GM21737 (cell line): ENCODE data around the gene GPR33.
"Not testable (repeated sequence)": the region's sequence is repeated elsewhere in the genome, so short reads cannot be mapped to it uniquely, and the experiment has no call there.

Experiments
- ATAC-seq: cut with Tn5 transposase; IDR thresholded peaks from one replicate; pipeline ENCODE4 v1.9.1; 2021; ENCODE audit warnings: mild to moderate bottlenecking, moderate library complexity; ENCODE audit not compliant: unreplicated experiment

GPR33 gene

DNA sequence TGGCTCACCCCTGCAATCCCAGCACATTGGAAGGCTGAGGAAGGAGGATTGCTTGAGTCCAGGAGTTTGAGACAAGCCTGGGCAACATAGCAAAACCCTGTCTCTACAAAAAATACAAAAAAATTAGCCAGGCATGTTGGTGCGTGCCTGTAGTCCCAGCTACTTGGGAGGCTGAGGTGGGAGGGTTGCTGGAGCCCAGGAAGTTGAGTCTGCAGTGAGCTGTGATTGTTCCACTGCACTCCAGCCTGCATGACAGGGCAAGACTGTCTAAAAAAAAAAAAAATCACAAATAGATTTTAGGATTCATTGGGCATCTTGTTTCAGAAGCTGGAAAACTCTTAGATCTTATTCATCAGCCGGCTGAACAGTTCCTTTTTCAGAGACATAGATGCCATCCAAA lies 25.4 kb downstream of the GPR33 start:
- ATAC-seq: not testable (repeated sequence)

DNA sequence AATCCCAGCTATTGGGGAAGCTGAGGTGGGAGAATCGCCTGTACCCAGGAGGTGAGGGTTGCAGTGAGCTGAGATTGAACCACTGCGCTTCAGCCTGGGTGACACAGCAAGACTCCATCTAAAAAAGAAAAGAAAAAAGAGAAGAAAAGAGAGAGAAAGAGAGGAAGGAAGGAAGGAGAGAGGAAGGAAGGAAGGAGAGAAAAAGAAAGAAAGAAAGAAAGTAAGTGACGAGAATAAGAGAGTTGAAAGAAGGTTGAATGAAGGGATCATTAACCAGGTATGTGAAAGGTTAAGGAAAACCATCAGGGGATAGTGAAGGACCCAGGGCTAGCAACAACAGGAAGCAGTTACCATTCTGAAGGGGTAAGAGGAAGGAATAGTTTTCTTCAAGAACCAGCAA lies 26.3 kb downstream of the GPR33 start:
- no peak for ATAC-seq

DNA sequence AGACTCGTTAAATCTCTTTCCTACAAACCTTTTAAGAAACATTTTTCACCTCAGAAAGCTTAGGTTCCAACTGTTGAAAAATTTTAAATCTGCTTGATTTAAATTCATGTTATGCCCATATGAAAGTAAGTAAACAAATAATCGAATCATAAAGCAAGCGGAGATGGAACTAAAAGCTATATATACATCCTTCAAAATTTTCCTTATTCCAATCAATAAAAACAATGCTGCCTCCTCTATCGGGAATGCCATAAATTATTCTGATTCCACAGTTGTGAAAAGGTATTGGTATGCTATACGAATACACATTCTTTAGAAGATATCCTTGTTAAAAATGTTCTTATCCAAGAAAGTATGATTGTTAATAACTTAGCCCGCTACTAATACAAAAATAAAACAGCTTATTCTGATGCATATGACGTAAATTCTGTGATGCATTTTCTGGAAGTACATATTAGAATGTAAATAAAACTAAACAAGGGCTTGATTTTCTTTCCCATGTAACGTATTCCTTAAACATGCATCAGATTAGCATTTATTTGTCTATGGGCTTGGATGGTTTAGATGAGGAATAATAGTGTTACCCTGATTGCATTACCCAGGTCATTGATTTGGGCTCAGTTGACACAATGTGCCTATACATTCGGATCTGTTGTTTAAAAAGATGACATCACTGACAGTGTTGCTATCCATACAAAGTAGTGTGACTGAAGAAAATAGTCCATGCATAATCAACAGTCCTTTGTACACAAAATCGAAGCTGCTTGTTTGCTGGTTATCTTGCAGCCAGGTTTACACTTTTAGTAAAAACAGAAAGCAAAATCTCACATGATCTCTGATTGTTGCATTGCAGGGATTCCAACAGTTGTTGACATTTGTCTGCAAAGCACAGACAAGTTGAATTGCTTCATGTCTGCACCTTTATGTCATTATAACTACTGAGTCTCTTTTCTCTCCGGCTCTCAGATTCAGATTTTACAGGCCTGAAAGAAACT lies 29.9 kb downstream of the GPR33 start:
- no peak for ATAC-seq

DNA sequence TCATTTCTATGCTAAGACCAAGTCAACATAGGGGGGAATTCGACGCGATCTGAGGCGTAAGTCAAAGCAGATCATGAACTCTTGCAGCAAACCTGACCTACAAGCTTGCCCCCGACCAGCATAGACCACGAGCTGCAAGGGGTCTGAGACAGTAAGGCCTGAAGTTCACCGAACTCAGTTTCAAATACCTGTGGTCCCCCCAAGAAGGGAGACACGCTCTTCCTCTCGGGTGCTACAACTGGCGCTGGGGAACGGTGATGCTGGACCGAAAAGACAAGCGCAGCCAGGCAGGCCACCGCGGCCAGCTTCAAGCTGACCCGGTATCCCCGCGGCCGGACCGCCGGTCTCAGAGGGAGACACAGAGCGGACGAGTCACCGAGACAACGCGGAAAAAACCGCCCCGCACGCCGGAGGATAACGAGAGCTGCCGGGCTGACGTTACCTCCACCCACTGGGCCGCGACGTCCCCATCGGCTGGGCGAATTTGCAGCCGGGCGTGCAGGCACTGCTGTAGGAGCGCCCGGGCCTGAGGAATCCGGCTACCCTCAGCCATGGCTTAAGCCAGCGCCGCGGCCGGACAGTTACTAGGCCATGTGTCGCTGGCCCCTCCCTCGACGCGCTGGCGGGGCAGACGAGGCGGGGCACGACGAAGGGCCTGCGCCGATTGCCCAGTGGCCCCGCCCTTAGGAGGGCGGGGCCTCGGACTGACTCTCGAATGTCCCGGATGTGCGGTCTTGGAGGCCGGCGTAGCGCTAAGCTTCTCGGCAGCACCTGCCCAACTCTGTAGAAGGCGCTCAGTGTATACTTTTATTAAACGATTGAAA lies 30.8 kb downstream of the GPR33 start, which contains the start of gene DTD2:
DTD2 (minus strand) TSS at position 666 of the 824 bp plus-strand sequence; CDS start at position 553, 113 bp downstream.
- ATAC-seq: peak; percentile 99

DNA sequence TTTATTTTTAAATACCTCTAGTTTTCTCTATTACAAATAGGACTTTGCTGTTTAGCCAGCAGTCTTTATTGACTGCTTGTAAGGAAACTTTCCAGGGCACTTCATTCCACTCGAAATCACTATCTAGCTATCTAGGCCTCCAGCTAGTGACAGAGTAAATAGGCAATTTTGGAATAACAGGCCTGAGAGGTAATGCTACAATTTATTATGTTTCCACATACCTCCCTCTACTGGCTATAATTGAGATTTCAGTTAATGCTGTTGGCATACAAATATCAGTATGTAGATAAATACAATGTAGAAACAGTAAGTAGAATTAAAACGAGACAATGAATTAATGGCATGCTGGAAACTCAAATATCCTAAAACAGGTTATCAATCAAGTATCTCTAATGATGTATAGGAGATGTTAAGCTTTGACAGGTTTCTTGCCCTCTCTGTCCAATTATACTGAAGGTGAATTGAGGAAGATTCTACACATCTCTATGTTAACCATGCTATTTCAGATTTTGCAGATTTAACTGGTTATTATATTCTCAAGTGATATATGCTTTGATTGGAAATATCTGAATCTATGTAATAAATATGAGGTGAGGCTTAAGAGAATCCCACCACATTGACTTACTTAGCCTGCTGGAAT lies 37.7 kb downstream of the GPR33 start:
- no peak for ATAC-seq

DNA sequence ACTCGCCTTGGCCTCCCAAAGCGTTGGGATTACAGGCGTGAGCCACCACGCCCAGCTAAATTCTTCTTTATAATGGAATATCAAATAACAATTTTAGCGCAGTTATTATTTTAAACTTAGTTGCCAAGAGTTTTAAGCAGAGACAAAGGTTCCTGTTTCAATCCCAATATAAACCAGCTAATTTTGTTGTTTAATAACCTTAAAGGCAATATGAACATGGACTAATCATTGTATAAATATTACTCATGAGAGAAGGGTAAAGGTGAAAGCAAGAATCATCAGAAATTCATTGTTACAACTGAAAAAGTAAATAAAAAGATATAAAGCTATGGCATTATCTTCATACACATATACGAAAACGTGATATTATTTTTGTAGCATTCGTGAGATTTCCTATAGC lies 38.7 kb downstream of the GPR33 start:
- ATAC-seq: no peak

DNA sequence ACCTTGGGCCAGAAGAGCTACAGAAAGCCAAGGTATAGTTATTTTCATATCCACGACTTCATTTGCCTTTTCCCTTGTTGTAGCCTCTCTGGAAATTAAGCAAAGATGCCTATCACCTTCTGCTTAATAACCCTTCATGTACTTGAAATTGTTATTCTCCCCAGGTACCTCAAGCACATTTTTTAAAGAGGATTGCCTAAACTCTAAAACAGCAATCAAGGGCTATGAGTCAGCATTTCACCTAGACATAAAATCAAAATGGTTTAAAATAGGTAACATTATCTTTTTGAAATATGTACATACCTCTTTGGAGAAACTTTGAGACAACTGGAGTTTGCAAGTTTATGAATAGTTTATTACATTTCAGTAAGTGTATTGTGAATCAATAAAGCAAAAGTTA lies 42.1 kb downstream of the GPR33 start:
- no peak for ATAC-seq

DNA sequence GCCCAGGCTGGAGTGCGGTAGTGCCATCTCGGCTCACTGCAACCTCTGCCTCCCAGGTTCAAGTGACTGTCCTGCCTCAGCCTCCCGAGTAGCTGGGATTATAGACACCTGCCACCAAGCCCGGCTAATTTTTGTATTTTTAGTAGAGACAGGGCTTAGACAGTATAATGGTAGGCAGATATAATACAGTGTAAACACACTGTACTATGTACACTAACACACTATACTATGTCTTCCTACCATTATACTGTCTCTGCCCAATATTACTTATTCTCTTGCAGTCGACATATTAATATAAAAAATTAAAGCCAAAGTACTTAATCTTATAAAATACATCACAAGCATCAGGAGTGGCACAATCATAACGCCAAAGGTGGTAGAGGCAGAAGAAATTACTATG lies 45.6 kb downstream of the GPR33 start:
- no peak for ATAC-seq

DNA sequence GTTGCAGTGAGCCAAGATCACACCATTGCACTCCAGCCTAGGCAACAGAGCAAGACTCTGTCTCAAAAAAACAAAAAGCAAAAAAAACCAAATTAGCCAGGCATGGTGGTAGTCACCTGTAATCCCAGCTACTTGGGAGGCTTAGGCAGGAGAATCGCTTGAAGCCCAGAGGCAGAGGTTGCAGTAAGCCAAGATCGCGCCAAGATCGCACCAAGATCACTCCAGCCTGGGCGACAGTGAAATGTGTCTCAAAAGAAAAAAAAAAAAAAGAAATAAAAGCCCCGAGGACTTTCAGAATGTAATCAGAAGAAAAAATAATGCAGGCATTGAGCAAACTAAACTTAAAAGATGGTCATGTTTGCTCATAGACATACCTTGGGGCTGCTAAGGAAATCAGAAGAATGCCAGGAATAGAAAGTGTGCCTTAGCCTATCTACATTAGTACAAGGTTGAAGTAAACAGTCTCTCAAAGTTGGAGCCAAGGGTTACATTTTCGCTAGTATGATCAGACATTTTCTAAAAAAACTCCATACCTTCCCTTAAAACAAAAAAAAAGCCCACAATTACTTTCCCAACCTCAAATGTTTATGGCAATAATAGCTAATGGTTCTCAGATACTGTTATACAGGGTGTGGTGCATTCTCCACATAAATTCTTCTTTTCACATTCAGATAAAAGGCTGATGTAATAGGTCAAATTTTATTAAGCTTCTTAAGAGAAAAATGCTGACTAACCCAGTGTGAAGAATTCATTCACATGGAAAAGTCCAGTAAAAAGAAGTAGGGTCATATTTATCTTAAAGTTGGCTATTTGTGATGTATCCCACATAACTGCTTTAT lies 46.3 kb downstream of the GPR33 start:
- no peak for ATAC-seq

DNA sequence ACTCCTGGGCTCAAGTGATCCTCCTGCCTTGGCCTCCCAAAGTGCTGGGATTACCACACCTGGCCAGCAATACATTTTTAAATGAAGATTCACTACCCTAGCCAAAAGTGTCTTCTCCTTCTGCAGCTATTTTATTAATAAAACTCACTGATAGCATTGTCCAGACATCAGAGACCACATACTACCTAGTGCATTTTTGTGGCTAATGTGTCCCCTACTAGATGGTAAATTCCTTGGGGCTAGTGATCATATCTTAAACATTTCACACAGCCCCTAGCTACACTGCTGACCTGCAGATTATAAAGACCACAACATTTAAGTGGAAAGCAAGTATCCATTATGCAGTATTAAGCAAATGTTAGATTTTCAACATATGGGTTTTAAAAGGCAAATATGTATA lies 47.6 kb downstream of the GPR33 start:
- no peak for ATAC-seq

DNA sequence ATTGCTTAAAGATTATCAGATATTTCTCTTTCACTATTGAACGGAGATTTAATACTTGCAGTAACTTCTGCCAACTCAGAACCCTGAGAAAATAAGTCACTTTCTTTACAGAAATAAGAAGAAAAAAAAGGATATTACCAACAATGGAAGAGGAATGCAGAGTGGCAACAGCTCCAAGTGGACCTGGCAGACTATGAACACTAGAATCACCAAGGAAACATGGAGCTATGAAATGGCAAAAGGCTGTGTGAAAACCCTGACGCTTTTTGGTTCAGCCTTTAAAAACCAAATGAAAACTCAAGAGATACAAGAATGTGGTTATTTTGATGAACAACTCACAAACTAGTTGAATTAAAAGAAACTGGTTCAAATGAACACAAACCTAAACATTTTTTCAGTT lies 48.3 kb downstream of the GPR33 start:
- no peak for ATAC-seq

DNA sequence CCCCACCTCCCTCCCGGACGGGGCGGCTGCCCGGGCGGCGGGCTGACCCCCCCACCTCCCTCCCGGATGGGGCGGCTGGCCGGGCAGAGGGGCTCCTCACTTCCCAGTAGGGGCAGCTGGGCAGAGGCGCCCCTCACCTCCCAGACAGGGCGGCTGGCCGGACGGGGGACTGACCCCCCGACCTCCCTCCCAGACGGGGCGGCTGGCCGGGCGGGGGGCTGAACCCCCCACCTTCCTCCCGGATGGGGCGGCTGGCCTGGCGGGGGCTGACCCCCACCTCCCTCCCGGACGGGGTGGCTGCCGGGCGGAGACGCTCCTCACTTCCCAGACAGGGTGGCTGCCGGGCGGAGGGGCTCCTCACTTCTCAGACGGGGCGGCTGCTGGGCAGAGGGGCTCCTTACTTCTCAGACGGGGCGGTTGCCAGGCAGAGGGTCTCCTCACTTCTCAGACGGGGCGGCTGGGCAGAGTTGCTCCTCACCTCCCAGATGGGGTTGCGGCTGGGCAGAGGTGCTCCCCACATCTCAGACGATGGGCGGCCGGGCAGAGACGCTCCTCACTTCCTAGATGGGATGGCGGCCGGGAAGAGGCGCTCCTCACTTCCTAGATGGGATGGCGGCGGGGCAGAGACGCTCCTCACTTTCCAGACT lies 50.7 kb downstream of the GPR33 start:
- not testable (repeated sequence) for ATAC-seq

DNA sequence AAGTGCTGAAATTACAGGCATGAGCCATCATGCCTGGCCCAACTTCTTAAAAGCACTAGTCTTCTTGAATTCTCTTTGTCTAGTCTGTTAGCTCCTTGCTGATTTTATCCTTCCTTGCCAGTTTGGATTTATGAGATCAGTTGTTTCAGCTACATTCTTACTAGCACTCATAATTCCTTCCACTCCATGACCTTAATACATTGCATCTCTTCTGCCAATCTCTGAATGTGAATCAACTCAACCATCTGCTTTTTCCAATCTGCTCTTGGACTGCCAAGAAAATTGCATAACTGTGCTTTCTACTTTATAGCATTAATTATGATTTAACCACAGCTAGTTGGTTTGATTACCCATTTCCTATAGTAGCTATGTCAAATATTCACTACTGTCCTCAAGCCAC lies 52.6 kb downstream of the GPR33 start:
- no peak for ATAC-seq
